DMS153 (cell line): ENCODE measurements around the gene DHRS12.

ENCODE experiments used
- DNase-seq: peaks from one replicate; lab custom pipeline; 2025; lab: John Stamatoyannopoulos, UW

The DHRS12 gene

DNA sequence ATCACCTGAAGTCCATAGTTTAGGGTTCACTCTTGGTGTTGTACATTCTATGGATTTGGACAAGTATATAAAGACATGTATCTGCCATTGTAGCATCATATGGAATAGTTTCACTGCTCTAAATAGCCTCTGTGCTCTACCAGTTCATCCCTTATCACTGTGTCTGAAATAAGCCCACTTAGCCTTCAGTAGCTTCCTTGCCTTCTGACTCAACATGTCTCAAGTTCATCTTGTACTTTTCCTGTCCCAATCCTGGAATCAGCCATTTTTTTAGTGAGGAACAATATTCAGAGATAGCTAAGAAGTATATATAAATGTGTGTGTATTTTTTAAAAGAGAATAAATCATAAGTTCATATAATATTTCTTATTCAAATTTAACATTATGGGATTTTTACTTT is 79.2 kb downstream of the DHRS12 start:
- no peak for DNase-seq

DNA sequence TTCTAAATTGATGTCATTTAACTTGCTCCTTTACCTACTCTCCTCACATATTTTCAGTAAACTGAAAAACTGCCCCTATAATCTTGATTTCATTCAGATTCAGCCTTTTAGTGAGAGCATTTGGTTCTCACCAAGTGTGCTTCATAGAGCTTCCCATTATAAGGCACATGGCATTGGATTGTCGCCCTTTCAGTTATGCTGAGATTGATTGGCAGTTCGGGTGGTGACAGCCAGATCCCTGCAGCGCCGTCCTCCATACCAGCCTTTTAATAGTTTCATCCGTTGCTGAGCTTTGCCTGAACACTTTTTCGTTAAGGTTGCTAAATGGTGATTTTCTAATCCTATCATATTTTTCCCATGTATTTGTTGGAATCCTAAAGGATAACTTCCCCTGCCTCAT is 80.4 kb downstream of the DHRS12 start:
- no peak for DNase-seq

- DNase-seq: no peak
Observed at GRCh38 chr13:51721496-51721895, 82.5 kb downstream of the DHRS12 start.

- DNase-seq: no peak
Observed at GRCh38 chr13:51719394-51719793, 84.6 kb downstream of the DHRS12 start.
